H1 (cell line): ENCODE results near the gene SYTL2. TPM values are rescaled to one million over a fixed set of nuclear protein-coding genes. Genes with fewer than 3 reads are reported as not detected.

Experiments used
- CTCF ChIA-PET: fragments of 300-600 bp; sonication (Branson Sonifier 250); formaldehyde crosslinking; loops from one replicate; lab custom pipeline; 2021; ENCODE audit not compliant: partially characterized antibody; lab: Charles Lee
- POLR2A ChIA-PET: fragments of 300-600 bp; sonication (Branson Sonifier 250); formaldehyde crosslinking; loops from one replicate; lab custom pipeline; 2021; ENCODE audit warnings: inconsistent platforms; ENCODE audit not compliant: partially characterized antibody; lab: Charles Lee
- DNase-seq, 2 experiments: peaks; one replicate each; pipeline versions ENCODE4 v3.0.0 to v3.0.0-alpha.2; 2010 to 2022; ENCODE audit warnings: low spot score in 2 of 2, low read depth in 1 of 2, mixed read lengths in 1 of 2
- FAIRE-seq: peaks from 2 replicates; lab custom pipeline; 2011; peaks lifted over from hg19 to GRCh38; lab: Jason Lieb, UNC
- H2AFZ ChIP-seq: 2 replicates; pipeline ENCODE4 v1.8.1; 2012; ENCODE audit warnings: low read length, inconsistent platforms
- H2AK5ac ChIP-seq: 2 replicates; pipeline ENCODE4 v1.6.1; 2013; ENCODE audit warnings: low read depth, low read length
- H2BK120ac ChIP-seq: replicated peaks from 2 replicates; pipeline ENCODE3; 2013; ENCODE audit warnings: low read depth, low read length, inconsistent platforms
- H2BK12ac ChIP-seq: 2 replicates; pipeline ENCODE4 v1.6.1; 2013; ENCODE audit warnings: low read depth, low read length
- H2BK15ac ChIP-seq: 2 replicates; pipeline ENCODE4 v1.6.1; 2013; ENCODE audit warnings: low read length
- H2BK20ac ChIP-seq: 2 replicates; pipeline ENCODE4 v1.6.1; 2013; ENCODE audit warnings: low read length
- H2BK5ac ChIP-seq: 2 replicates; pipeline ENCODE4 v1.6.1; 2013; ENCODE audit warnings: low read depth, low read length
- H3K14ac ChIP-seq: 2 replicates; pipeline ENCODE4 v1.6.1; 2013; ENCODE audit warnings: inconsistent platforms; ENCODE audit not compliant: insufficient read length
- H3K18ac ChIP-seq: 2 replicates; pipeline ENCODE4 v1.6.1; 2013; ENCODE audit warnings: low read length; ENCODE audit errors: extremely low read depth
- H3K23ac ChIP-seq: 2 replicates; pipeline ENCODE4 v1.6.1; 2013; ENCODE audit warnings: inconsistent platforms; ENCODE audit not compliant: insufficient read length
- H3K23me2 ChIP-seq: 2 replicates; pipeline ENCODE4 v1.6.1; 2013; ENCODE audit warnings: low read depth, low read length
- H3K27ac ChIP-seq: 2 replicates; pipeline ENCODE4 v1.6.1; 2011; ENCODE audit warnings: low read depth, low read length, inconsistent platforms
- H3K27me3 ChIP-seq, 4 experiments: replicated peaks in 1 of 4; 1 replicate in 1 of 4; 2 replicates in 3 of 4; pipeline versions ENCODE4 v1.6.1 to v1.8.1; 2011 to 2013; ENCODE audit warnings: low read length in 3 of 4, mild to moderate bottlenecking in 3 of 4, inconsistent platforms in 2 of 4, mixed read lengths in 2 of 4, moderate library complexity in 1 of 4; ENCODE audit not compliant: control insufficient read depth in 3 of 4, insufficient read depth in 3 of 4; ENCODE audit errors: extremely low read depth in 1 of 4
- H3K36me3 ChIP-seq, 4 experiments: 2 replicates each; pipeline versions ENCODE4 v1.6.1 to v1.8.1; 2011 to 2013; ENCODE audit warnings: mild to moderate bottlenecking in 4 of 4, low read length in 3 of 4, moderate library complexity in 2 of 4, control low read depth in 1 of 4, inconsistent platforms in 1 of 4; ENCODE audit not compliant: insufficient read depth in 4 of 4, control insufficient read depth in 2 of 4
- H3K4ac ChIP-seq: replicated peaks from 2 replicates; pipeline ENCODE3; 2013; ENCODE audit warnings: low read length, low read depth, mixed read lengths, inconsistent platforms; ENCODE audit not compliant: insufficient read length
- H3K4me1 ChIP-seq, 4 experiments: replicated peaks in 1 of 4; 1 replicate in 1 of 4; 2 replicates in 3 of 4; pipeline versions ENCODE4 v1.6.1 to v1.8.1; 2011 to 2013; ENCODE audit warnings: low read length in 3 of 4, inconsistent platforms in 2 of 4, mixed read lengths in 1 of 4; ENCODE audit not compliant: insufficient read depth in 4 of 4, control insufficient read depth in 3 of 4
- H3K4me2 ChIP-seq, 2 experiments: 2 replicates each; pipeline versions ENCODE4 v1.6.1 to v1.8.1; 2011 to 2013; ENCODE audit warnings: low read depth in 2 of 2, low read length in 2 of 2, control low read depth in 1 of 2, inconsistent platforms in 1 of 2, mild to moderate bottlenecking in 1 of 2; ENCODE audit not compliant: insufficient read depth in 1 of 2
- H3K4me3 ChIP-seq, 4 experiments: fragments of 200-600, 300-600 bp in 1 of 4; sonication (generic), shearing (Covaris generic), sonication (Bioruptor Twin) in 1 of 4; 2 replicates each; pipeline versions ENCODE4 v1.5.1 to v1.8.1; 2011 to 2016; ENCODE audit warnings: low read length in 4 of 4, low read depth in 3 of 4, control low read depth in 2 of 4, inconsistent platforms in 2 of 4, mild to moderate bottlenecking in 2 of 4, mixed read lengths in 1 of 4, moderate library complexity in 1 of 4; ENCODE audit not compliant: insufficient read depth in 2 of 4; ENCODE audit errors: extremely low read depth in 1 of 4
- H3K56ac ChIP-seq: replicated peaks from 2 replicates; pipeline ENCODE3; 2013; ENCODE audit warnings: low read depth, mild to moderate bottlenecking, mixed read lengths, low read length, inconsistent platforms; ENCODE audit not compliant: insufficient read length
- H3K79me1 ChIP-seq: 2 replicates; pipeline ENCODE4 v1.6.1; 2013; ENCODE audit warnings: low read depth, low read length, control low read depth
- H3K79me2 ChIP-seq, 2 experiments: 2 replicates each; pipeline versions ENCODE4 v1.6.1 to v1.8.1; 2012 to 2013; ENCODE audit warnings: low read length in 2 of 2, mild to moderate bottlenecking in 2 of 2, inconsistent platforms in 1 of 2; ENCODE audit not compliant: insufficient read depth in 2 of 2, control insufficient read depth in 1 of 2
- H3K9ac ChIP-seq, 4 experiments: replicated peaks in 1 of 4; 1 replicate in 1 of 4; 2 replicates in 3 of 4; pipeline versions ENCODE4 v1.6.1 to v1.8.1; 2011 to 2013; ENCODE audit warnings: low read depth in 3 of 4, low read length in 3 of 4, control low read depth in 2 of 4, mild to moderate bottlenecking in 2 of 4, moderate library complexity in 2 of 4, inconsistent platforms in 1 of 4; ENCODE audit errors: extremely low read depth in 1 of 4
- H3K9me3 ChIP-seq, 2 experiments: 2 replicates each; pipeline versions ENCODE4 v1.6.1 to v1.8.1; 2012 to 2013; ENCODE audit warnings: mild to moderate bottlenecking in 2 of 2, moderate library complexity in 2 of 2, control low read depth in 1 of 2, inconsistent platforms in 1 of 2, low read depth in 1 of 2, low read length in 1 of 2, mixed read lengths in 1 of 2; ENCODE audit not compliant: insufficient read depth in 2 of 2
- H4K20me1 ChIP-seq, 2 experiments: replicated peaks in 1 of 2; 2 replicates each; pipeline versions ENCODE3 to v1.8.1; 2011 to 2013; ENCODE audit warnings: inconsistent platforms in 2 of 2, low read length in 2 of 2, mild to moderate bottlenecking in 1 of 2; ENCODE audit not compliant: insufficient read depth in 2 of 2, control insufficient read depth in 1 of 2
- H4K5ac ChIP-seq: 2 replicates; pipeline ENCODE4 v1.6.1; 2013; ENCODE audit warnings: low read length, low read depth, mixed read lengths, inconsistent platforms; ENCODE audit not compliant: insufficient read length
- H4K8ac ChIP-seq: 2 replicates; pipeline ENCODE4 v1.8.0; 2013; ENCODE audit warnings: mild to moderate bottlenecking, moderate library complexity, low read length, inconsistent platforms; ENCODE audit not compliant: insufficient read depth; ENCODE audit errors: extremely low read depth
- H4K91ac ChIP-seq: replicated peaks from 2 replicates; pipeline ENCODE3; 2013; ENCODE audit warnings: low read length, mixed read lengths, inconsistent platforms; ENCODE audit not compliant: insufficient read length
- JUND ChIP-seq: IDR thresholded peaks from 2 replicates; pipeline ENCODE4 v1.6.1; 2011; ENCODE audit warnings: mild to moderate bottlenecking, improper control_type of control experiment, low read length
- KDM1A ChIP-seq: fragments of 200-600, 300-600 bp; sonication (generic); IDR thresholded peaks from 2 replicates; pipeline ENCODE4 v1.7.1; 2016; ENCODE audit warnings: mild to moderate bottlenecking, low read length, borderline replicate concordance
- RFX5 ChIP-seq: IDR thresholded peaks from 2 replicates; pipeline ENCODE4 v1.6.1; 2011; ENCODE audit warnings: low read depth, low read length, improper control_type of control experiment, borderline replicate concordance
- SIN3A ChIP-seq, 2 experiments: IDR thresholded peaks in 1 of 2; conservative IDR thresholded peaks in 1 of 2; 2 replicates each; pipeline ENCODE4 v1.6.1; 2011 to 2012; ENCODE audit warnings: low read length in 2 of 2, improper control_type of control experiment in 1 of 2, low read depth in 1 of 2, mild to moderate bottlenecking in 1 of 2
- SIRT6 ChIP-seq: IDR thresholded peaks from one replicate; pipeline ENCODE4 v1.7.1; 2012; ENCODE audit warnings: low read length, inconsistent platforms
- SIX5 ChIP-seq: IDR thresholded peaks from 2 replicates; pipeline ENCODE4 v1.6.1; 2011; ENCODE audit warnings: mild to moderate bottlenecking, low read depth, low read length
- SUZ12 ChIP-seq: fragments of 200-600 bp; sonication (generic); IDR thresholded peaks from 2 replicates; pipeline ENCODE4 v1.6.1; 2012; ENCODE audit warnings: mild to moderate bottlenecking, inconsistent platforms, low read length, moderate library complexity, mixed read lengths
- TBP ChIP-seq: IDR thresholded peaks from 2 replicates; pipeline ENCODE4 v1.6.1; 2011; ENCODE audit warnings: low read depth, low read length, improper control_type of control experiment
- TEAD4 ChIP-seq: IDR thresholded peaks from 2 replicates; pipeline ENCODE4 v1.6.1; 2012; ENCODE audit warnings: low read depth, low read length, inconsistent platforms, mixed read lengths
- YY1 ChIP-seq: IDR thresholded peaks from 2 replicates; pipeline ENCODE4 v1.6.1; 2011; ENCODE audit warnings: low read depth, mild to moderate bottlenecking, low read length
- WGBS, 2 experiments: shearing (Covaris generic) in 1 of 2; methylation state at CpG; one replicate each; pipeline versions ENCODE4 v1.1.6 to v1.1.7; 2013 to 2015; ENCODE audit warnings: low lambda C conversion rate in 2 of 2, mixed read lengths in 2 of 2, inconsistent platforms in 1 of 2, low coverage in 1 of 2, missing lambda C conversion rate in 1 of 2; ENCODE audit not compliant: insufficient replicate concordance in 2 of 2, insufficient coverage in 1 of 2, insufficient read length in 1 of 2; ENCODE audit errors: extremely low coverage in 1 of 2, missing lambda C conversion rate in 1 of 2; 5-methylcytosine and 5-hydroxymethylcytosine counted together
- polyA plus RNA-seq, 7 experiments: library from polyadenylated mRNA; depleted of rRNA in 3 of 7; stranded (reverse) in 5 of 7; unstranded in 2 of 7; fragments of >200 nt in 5 of 7; fragments of 200-250 nt in 2 of 7; gene quantifications; 1 replicate in 5 of 7; 2 replicates in 1 of 7; 4 replicates in 1 of 7; pipeline versions ENCODE4 v1.2.1 to v1.2.3, GENCODE V29; 2011 to 2013; ENCODE audit warnings: missing spikeins in 2 of 7, mixed read lengths in 2 of 7
- total RNA-seq: library from RNA; stranded (reverse); fragmentation: NEBNext Ultra II Directional; extraction: Animal tissue kit (Norgen Biotek cat#: 25700); gene quantifications from 2 replicates; pipeline ENCODE4 v1.2.1, GENCODE V29; 2021

SYTL2 gene
- total and polyA plus RNA-seq, 2 of the 8 experiments (the other 6 are each of a cell fraction or from before 2014, with no cell fraction given): 1.3 to 9.1 TPM

GRCh38 chr11:85857098-85857497, 46.2 kb upstream of the SYTL2 start:
- H2AK5ac ChIP-seq: no peak overlapping the region
- H3K4me1 ChIP-seq: peaks cover 0 to 4% (median 3%) of the 10 kb centered on the region in 4 experiments; a peak in 4 of 7 replicates
- H3K36me3 ChIP-seq: peaks cover 0 to 9% (median 0%) of the 10 kb centered on the region in 4 experiments; a peak in 2 of 8 replicates
- H2BK12ac ChIP-seq: no peak overlapping the region
- no peak for DNase-seq
- WGBS, 2 experiments: 80% methylated on average over 10 of the region's 10 CpGs; no CpG with 5 or more reads in 1 of the 2 experiments
- CTCF ChIA-PET: interaction anchor here (0.8 to 1.8 kb wide), 3 partner anchors 9 to 373 kb away, joined by 3 to 4 read pairs (median 3); no protein-coding TSS in a partner anchor
- no peak overlapping the region for H4K5ac ChIP-seq
- peaks cover 5% of the 10 kb centered on the region; the same call in 1 of the 2 replicates for H3K23me2 ChIP-seq
- TF ChIP-seq SIX5 (no peak), YY1 (no peak), JUND (no peak), SIRT6 (no peak), TEAD4 (no peak), SUZ12 (no peak), TBP (no peak), KDM1A (no peak), RFX5 (no peak), SIN3A (conservative IDR thresholded peaks at IDR 0.05 in 1 of 2, IDR thresholded peaks at IDR 0.05 in 1 of 2; ENCODE audit: low read depth in 1 of 2, low read length in 2 of 2) (no peak)
- TF ChIP-seq, all 59 proteins: peak for 0
- POLR2A ChIA-PET: no interaction called here
- H2BK20ac ChIP-seq: no peak overlapping the region
- H3K27me3 ChIP-seq: no peaks in the 10 kb centered on the region
- H3K79me2 ChIP-seq: no peaks in the 10 kb centered on the region
- H3K27ac ChIP-seq: no peak overlapping the region
- H3K9me3 ChIP-seq: peaks cover 3 to 11% of the 10 kb centered on the region in 2 experiments; a peak in 3 of 4 replicates
- no peak overlapping the region for H4K91ac ChIP-seq
- H2BK5ac ChIP-seq: no peak overlapping the region
- no peak overlapping the region for H3K56ac ChIP-seq
- H3K4me3 ChIP-seq: no peak overlapping the region
- no peaks in the 10 kb centered on the region for H4K20me1 ChIP-seq
- H4K8ac ChIP-seq: no peak overlapping the region
- no peak overlapping the region for H2BK120ac ChIP-seq
- no peak overlapping the region for H3K4ac ChIP-seq
- H2BK15ac ChIP-seq: no peak overlapping the region
- H3K18ac ChIP-seq: no peak overlapping the region
- H3K9ac ChIP-seq: no peak overlapping the region
- no peak overlapping the region for H3K23ac ChIP-seq
- no peak overlapping the region for H3K4me2 ChIP-seq
- H3K14ac ChIP-seq: no peak overlapping the region
- no peaks in the 10 kb centered on the region for H3K79me1 ChIP-seq
- FAIRE-seq: no peak
- no peak overlapping the region for H2AFZ ChIP-seq
